ENCODE results near the gene CEP57L1.

Gene CEP57L1

DNA sequence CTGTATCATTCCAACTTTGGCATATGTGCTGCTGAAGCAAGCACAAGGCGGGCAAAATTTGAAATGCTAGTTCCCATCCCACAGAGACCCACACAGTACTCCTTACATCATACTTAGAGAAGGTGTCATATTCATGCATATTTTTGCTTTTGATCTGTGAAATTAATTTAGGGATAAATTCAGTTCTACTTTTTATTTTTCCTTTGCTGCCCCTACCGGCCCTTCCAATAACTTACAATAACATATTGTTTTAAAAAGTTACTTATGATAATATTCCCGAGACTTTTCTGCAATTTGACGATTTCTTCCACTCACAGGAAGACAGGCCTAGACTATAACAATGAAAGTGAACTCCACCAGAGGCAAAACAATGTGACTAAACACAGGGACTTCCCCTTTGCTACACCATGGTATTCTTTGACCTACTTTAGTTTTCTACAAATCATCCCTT, 35.7 kb upstream of the CEP57L1 start:
- no peak for FAIRE-seq
- TF ChIP-seq, protein P1, sequence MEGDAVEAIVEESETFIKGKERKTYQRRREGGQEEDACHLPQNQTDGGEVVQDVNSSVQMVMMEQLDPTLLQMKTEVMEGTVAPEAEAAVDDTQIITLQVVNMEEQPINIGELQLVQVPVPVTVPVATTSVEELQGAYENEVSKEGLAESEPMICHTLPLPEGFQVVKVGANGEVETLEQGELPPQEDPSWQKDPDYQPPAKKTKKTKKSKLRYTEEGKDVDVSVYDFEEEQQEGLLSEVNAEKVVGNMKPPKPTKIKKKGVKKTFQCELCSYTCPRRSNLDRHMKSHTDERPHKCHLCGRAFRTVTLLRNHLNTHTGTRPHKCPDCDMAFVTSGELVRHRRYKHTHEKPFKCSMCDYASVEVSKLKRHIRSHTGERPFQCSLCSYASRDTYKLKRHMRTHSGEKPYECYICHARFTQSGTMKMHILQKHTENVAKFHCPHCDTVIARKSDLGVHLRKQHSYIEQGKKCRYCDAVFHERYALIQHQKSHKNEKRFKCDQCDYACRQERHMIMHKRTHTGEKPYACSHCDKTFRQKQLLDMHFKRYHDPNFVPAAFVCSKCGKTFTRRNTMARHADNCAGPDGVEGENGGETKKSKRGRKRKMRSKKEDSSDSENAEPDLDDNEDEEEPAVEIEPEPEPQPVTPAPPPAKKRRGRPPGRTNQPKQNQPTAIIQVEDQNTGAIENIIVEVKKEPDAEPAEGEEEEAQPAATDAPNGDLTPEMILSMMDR (IDR thresholded peaks at IDR 0.05; ENCODE audit: insufficient read depth, missing control alignments): no peak
- DNase-seq (ENCODE audit: insufficient read length, low spot score): no peak

DNA sequence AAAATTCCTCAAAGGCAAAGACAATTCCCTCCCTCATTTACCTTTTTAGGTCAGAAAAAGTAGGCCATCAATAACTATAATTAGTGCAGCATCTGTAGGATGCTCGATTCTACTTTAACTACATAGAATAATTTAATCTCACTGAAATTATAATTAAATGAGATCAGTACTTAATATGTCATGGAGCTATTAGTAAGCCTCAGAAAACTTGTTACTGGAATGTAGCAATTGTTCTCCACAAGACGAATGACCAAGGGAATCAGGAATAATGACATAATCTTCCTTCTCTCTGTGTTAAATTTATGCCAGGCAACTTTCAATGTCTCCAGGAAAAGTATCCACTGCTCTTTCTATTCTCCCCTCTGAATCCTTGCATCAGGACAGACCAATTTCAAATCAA, 34.7 kb upstream of the CEP57L1 start:
- DNase-seq (ENCODE audit: insufficient read length, low spot score) (no peak), FAIRE-seq (no peak)
- TF ChIP-seq, protein P1 (IDR thresholded peaks at IDR 0.05; ENCODE audit: insufficient read depth, missing control alignments): no peak

DNA sequence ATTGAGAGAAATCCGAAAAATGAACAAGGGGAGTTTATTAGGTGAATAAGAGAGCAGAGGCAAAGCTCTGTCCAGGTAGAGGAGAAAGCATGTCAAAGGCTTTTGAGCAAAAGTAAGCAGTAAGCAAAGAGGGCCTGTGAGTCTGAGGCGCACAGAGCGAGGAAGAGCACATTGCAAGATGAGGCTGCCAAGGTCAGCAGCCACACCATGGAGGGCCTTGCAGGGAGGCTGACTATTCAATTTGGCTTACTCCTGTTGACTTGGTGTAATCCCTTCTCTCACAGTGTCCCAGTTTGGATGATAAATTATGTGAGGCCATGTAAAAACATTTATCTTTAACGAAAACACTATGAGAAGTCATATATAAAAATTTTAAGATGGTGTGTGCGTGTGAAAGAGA, 33.1 kb upstream of the CEP57L1 start:
- FAIRE-seq (no peak), DNase-seq (ENCODE audit: insufficient read length, low spot score) (no peak)
- TF ChIP-seq, protein P1 (IDR thresholded peaks at IDR 0.05; ENCODE audit: insufficient read depth, missing control alignments): no peak

DNA sequence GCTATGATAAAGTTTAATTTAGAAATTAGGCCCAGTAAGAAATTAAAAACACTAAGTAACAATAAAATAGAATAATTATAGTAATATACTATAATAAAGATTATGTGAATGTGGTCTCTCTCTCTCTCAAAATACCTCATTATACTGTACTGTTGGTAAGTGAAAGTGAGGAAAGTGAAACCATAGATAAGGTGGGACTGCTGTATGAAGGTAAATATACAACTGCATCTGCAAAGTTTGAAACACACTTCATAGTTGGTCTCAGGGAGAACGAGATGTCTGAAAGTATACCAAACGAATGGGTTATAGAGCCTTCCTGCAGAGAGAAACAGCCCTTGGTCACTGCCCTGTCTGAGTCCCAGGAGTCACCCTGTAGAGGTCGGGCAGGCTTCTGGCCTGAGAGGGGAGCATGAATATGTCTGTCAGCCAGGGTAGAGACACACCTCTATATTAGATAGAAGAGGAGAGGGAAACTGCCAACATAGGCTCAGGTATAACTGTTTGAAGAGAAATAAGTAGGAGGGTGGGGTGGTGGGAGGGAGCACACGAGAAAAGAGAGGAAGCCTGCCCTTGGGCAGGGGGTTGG, 32.4 kb upstream of the CEP57L1 start:
- FAIRE-seq (no peak), DNase-seq (ENCODE audit: insufficient read length, low spot score) (no peak)
- TF ChIP-seq, protein P1 (IDR thresholded peaks at IDR 0.05; ENCODE audit: insufficient read depth, missing control alignments): no peak

DNA sequence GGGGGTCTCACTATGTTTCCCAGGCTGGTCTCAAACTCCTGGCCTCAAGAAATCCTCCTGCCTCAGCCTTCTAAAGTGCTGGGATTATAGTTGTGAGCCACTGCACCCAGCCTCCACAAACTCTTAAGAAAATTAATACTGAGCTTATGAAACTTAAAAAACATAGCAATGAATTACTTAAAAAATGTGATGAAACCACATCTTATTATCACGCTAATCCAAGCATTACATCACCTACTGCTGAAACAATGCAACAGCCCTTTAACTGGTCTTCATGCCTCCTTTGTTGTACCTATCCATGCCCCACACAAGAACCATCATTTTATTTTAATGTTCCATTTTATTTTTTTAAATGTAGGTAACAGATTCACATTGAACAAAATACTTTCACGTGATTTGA, 25.6 kb upstream of the CEP57L1 start:
- DNase-seq (ENCODE audit: insufficient read length, low spot score) (no peak), FAIRE-seq (no peak)
- TF ChIP-seq, protein P1 (IDR thresholded peaks at IDR 0.05; ENCODE audit: insufficient read depth, missing control alignments): no peak

DNA sequence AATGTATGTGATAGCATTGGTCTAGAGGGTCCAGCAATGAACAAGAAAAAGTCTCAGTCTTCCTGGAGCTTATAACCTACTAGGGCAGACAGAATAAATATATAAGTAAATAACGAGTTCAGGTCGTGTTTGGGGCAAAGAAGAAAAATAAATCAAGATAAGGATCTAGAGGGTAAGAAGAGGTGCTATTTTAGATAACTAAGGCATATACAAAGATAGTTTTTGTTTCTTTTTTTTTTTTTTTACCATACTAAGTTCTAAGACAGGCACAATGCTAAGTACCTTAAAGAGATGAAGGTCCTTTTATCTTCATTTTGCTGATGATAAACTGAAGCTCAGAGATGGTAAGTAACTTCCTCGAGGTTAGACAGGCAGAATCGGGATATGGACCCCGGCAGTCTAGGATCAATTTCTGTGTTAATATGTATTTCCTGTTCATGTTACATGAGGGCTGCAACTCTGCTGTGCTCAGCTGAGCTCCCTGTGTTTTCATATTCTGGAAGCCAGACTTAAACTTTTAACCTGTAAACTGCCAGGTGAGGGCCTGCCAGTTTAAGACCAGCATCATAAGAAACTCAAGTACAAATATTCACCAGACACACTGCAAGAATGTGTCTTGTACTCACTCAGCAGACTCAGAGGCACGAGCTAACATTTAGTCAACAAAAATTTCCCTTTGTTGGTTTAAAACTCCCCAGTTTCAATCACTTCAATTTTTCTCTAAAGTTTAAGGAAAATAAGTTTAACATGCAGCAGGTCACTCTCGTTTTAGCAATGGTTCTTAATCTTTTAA, 24.0 kb upstream of the CEP57L1 start:
- FAIRE-seq (no peak), DNase-seq (ENCODE audit: insufficient read length, low spot score) (no peak)
- TF ChIP-seq, protein P1 (IDR thresholded peaks at IDR 0.05; ENCODE audit: insufficient read depth, missing control alignments): no peak

All from D721Med (cell line).